ENCODE data around the gene ITGB7. TPM values are rescaled to one million over a fixed set of nuclear protein-coding genes. Genes with fewer than 3 reads are reported as not detected.

ITGB7 gene
- polyA plus RNA-seq, 1 experiment, result 0.63 TPM

DNA sequence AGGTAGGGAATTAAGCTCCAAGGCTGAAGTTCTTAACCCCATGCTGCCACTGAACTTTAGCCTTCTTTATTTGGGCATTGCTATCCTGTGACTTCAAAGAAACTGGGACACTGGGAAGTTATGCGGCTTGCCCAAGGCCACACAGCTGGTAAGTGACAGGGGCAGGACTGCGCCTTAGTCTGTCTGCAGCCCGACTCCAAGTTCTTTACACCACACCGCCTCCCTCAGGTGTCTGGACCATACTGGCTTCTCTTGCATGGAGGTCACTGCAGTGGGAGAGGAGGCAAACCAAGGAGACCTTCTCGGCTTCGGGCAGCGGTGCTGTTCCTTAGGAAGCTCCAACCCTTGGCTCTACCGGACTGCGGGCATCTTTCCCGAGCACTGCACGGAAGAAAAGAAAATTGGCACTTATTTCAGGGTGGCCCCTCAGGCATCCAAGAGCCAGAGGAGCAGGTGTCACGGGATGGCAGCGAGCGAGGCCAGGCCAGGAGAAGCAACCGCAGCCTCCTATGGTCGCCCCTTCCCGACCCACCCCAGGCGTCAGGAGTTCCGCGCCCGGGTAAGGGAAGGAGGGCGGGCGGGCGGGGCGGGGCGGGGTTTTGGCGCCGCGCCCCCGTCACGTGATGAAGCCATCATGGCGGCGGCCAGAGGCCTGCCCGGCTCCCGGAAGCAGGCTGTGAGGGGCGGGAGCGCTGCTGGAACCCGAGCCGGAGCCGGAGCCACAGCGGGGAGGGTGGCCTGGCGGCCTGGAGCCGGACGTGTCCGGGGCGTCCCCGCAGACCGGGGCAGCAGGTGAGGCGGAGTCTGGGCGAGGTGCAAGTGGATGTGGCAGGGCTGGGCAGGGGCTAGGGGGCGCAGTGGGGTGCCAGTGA is 44.7 kb upstream of the ITGB7 start:
- CTCF ChIA-PET, result interaction anchor here (0.6 to 5.5 kb wide), 18 partner anchors 10 to 110 kb away, joined by 3 to 40 read pairs (median 4); partner anchors contain the start of genes ESPL1 and ITGB7
- TF ChIP-seq, protein P1, sequence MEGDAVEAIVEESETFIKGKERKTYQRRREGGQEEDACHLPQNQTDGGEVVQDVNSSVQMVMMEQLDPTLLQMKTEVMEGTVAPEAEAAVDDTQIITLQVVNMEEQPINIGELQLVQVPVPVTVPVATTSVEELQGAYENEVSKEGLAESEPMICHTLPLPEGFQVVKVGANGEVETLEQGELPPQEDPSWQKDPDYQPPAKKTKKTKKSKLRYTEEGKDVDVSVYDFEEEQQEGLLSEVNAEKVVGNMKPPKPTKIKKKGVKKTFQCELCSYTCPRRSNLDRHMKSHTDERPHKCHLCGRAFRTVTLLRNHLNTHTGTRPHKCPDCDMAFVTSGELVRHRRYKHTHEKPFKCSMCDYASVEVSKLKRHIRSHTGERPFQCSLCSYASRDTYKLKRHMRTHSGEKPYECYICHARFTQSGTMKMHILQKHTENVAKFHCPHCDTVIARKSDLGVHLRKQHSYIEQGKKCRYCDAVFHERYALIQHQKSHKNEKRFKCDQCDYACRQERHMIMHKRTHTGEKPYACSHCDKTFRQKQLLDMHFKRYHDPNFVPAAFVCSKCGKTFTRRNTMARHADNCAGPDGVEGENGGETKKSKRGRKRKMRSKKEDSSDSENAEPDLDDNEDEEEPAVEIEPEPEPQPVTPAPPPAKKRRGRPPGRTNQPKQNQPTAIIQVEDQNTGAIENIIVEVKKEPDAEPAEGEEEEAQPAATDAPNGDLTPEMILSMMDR (IDR thresholded peaks at IDR 0.05; ENCODE audit: insufficient read depth, low read depth, low read length), result peak; percentile 47

DNA sequence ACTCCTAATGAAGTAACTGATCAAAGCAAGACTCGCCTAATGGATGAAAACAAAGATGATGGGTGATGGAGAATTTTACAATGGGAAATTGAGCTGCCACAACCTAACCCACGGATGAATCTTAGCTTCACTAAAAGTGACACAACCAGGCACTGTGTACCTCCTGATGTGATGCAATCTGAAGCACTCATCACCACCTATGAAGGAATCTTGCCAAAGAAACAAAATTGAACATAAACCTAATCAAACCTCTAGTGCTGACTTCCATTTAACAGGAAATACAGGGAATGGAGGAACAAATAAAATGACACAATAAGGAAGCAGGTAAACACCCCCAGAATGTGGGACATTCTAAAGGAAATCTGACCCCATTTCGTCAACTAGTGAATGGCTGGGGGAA is 38.2 kb upstream of the ITGB7 start:
- Histone ChIP-seq H3K4me3 (ENCODE audit: low read depth, low read length) (no peak overlapping the region), H3K27me3 (ENCODE audit: control insufficient read depth, insufficient read depth, low read length) (peaks cover 17% of the 10 kb centered on the region), H3K36me3 (ENCODE audit: control insufficient read depth, insufficient read depth, low read length) (no peaks in the 10 kb centered on the region)
- ChIA-PET CTCF (interaction anchor here (1.2 kb wide), 1 partner anchor 27 kb away, joined by 5 read pairs; no protein-coding TSS in a partner anchor), POLR2A (no interaction called here)
- no peak for DNase-seq (ENCODE audit: low read depth)
- TF ChIP-seq, protein P1 (IDR thresholded peaks at IDR 0.05; ENCODE audit: insufficient read depth, low read depth, low read length), result no peak

More for the DNA sequence above, 44.7 kb upstream of the ITGB7 start:
- Histone ChIP-seq H3K4me3 (ENCODE audit: low read depth, low read length) (peak overlapping the region; percentile 83), H3K36me3 (ENCODE audit: control insufficient read depth, insufficient read depth, low read length) (peaks cover 11% of the 10 kb centered on the region), H3K27me3 (ENCODE audit: control insufficient read depth, insufficient read depth, low read length) (no peaks in the 10 kb centered on the region)
- POLR2A ChIA-PET, result interaction anchor here (0.6 kb wide), 1 partner anchor 15 kb away, joined by 5 read pairs; no protein-coding TSS in a partner anchor
- DNase-seq (ENCODE audit: low read depth), result no peak

DNA sequence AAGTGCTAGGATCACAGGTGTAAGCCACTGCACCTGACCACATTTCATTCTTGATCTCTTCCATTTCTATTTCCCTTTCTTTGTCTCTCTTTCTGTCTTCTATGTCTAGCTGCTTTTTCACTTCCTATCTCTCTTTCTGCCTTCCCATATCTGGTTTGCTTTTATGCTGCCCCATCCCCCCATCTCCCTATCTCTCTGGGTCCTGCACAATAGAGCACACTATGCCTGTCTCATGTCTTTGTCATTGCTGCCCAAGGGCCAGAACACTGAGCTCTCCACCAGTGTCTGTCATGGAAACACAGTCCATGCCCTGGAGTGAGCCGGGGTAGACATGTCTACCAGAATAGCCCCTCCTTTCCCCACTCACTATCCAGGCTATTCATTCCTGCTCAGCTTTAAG is 37.3 kb upstream of the ITGB7 start:
- Histone ChIP-seq H3K36me3 (ENCODE audit: control insufficient read depth, insufficient read depth, low read length) (no peaks in the 10 kb centered on the region), H3K27me3 (ENCODE audit: control insufficient read depth, insufficient read depth, low read length) (peaks cover 18% of the 10 kb centered on the region), H3K4me3 (ENCODE audit: low read depth, low read length) (no peak overlapping the region)
- POLR2A ChIA-PET, result interaction anchor here (0.6 kb wide), 1 partner anchor 10 kb away, joined by 3 read pairs; no protein-coding TSS in a partner anchor
- DNase-seq (ENCODE audit: low read depth), result no peak
- TF ChIP-seq, protein P1 (IDR thresholded peaks at IDR 0.05; ENCODE audit: insufficient read depth, low read depth, low read length), result no peak
- CTCF ChIA-PET, result interaction anchor here (0.6 to 4.7 kb wide), 4 partner anchors 23 to 173 kb away, joined by 3 to 36 read pairs (median 4); no protein-coding TSS in a partner anchor

- H3K36me3 ChIP-seq (ENCODE audit: control insufficient read depth, insufficient read depth, low read length), result no peaks in the 10 kb centered on the region
- TF ChIP-seq, protein P1 (IDR thresholded peaks at IDR 0.05; ENCODE audit: insufficient read depth, low read depth, low read length), result no peak
- H3K4me3 ChIP-seq (ENCODE audit: low read depth, low read length), result no peak overlapping the region
- peaks cover 18% of the 10 kb centered on the region for H3K27me3 ChIP-seq (ENCODE audit: control insufficient read depth, insufficient read depth, low read length)
- ChIA-PET POLR2A (no interaction called here), CTCF (interaction anchor here (0.6 to 4.7 kb wide), 8 partner anchors 10 to 80 kb away, joined by 3 to 36 read pairs (median 4); partner anchors contain the start of gene AAAS)
- DNase-seq (ENCODE audit: low read depth), result no peak
These were observed 34.8 kb upstream of the ITGB7 start for GRCh38 chr12:53241623-53242412.
